Measurements from ENCODE around the gene CDC27. TPM values are rescaled to one million over a fixed set of nuclear protein-coding genes. Genes with fewer than 3 reads are reported as not detected.

Gene CDC27
- total RNA-seq, 2 donors from 2014 or later = 39.3 to 46.6 TPM

DNA sequence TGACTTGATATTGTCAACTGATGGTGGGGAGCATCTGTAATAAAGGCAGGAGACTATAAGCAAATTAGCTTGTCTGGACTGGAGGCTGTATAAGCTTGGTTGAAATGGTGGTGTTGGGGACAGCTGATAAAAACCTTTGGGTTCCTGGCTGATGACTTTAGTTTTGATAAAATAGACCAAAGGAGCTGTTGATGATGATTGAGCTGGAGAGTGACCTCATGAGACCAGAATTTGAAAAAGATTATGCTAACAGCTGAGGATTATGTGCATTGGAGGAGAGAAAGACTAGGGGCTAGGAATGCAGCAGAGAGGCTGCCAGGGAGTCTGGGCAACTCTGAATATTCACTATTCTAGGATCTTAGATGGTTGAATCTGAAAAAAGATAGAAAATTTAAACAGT is 8.7 kb upstream of the CDC27 start:
- DNase-seq (ENCODE audit: low spot score) = no peak
- Histone ChIP-seq H3K9me3 (no peaks in the 10 kb centered on the region), H3K4me1 (no peaks in the 10 kb centered on the region), H3K27me3 (no peaks in the 10 kb centered on the region), H3K36me3 (no peaks in the 10 kb centered on the region), H3K4me3 (no peak overlapping the region), H3K27ac (peak overlapping the region in 1 of 2 donors; percentile 15)
- TF ChIP-seq, protein P1, sequence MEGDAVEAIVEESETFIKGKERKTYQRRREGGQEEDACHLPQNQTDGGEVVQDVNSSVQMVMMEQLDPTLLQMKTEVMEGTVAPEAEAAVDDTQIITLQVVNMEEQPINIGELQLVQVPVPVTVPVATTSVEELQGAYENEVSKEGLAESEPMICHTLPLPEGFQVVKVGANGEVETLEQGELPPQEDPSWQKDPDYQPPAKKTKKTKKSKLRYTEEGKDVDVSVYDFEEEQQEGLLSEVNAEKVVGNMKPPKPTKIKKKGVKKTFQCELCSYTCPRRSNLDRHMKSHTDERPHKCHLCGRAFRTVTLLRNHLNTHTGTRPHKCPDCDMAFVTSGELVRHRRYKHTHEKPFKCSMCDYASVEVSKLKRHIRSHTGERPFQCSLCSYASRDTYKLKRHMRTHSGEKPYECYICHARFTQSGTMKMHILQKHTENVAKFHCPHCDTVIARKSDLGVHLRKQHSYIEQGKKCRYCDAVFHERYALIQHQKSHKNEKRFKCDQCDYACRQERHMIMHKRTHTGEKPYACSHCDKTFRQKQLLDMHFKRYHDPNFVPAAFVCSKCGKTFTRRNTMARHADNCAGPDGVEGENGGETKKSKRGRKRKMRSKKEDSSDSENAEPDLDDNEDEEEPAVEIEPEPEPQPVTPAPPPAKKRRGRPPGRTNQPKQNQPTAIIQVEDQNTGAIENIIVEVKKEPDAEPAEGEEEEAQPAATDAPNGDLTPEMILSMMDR (IDR thresholded peaks at IDR 0.05) = no peak

DNA sequence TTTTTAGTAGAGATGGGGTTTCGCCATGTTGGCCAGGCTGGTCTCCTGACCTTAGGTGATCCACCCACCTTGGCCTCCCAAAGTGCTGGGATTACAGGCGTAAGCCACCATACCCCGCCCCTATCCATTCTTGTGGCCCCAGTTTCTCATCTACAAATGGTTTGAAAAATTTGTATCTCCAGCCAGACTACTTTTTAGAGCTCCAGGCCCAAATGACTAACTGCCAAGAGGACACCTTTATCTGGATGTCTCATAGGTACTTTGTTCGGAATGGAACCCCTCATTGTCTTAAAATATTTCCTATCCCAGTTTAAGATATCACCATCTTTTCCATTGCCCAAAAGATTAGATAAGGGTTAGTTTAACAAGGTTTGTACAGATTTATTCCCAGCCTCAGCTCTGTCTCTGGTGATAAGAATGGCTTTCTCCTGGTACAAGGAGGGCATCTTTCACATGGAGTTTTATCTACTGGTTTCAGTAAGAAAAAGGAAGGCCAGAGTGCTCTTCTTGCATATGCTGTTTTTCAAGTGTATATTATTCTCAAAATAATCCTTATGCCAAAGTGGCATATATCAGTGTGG is 4.9 kb upstream of the CDC27 start:
- DNase-seq (ENCODE audit: low spot score) = no peak
- Histone ChIP-seq H3K27me3 (no peaks in the 10 kb centered on the region), H3K9me3 (no peaks in the 10 kb centered on the region), H3K4me1 (no peaks in the 10 kb centered on the region), H3K36me3 (no peaks in the 10 kb centered on the region), H3K27ac (no peak overlapping the region), H3K4me3 (no peak overlapping the region)
- TF ChIP-seq, protein P1 (IDR thresholded peaks at IDR 0.05) = no peak

- no peak overlapping the region for H3K4me3 ChIP-seq
These were observed 3.5 kb upstream of the CDC27 start for GRCh38 chr17:47192554-47192953.

DNA sequence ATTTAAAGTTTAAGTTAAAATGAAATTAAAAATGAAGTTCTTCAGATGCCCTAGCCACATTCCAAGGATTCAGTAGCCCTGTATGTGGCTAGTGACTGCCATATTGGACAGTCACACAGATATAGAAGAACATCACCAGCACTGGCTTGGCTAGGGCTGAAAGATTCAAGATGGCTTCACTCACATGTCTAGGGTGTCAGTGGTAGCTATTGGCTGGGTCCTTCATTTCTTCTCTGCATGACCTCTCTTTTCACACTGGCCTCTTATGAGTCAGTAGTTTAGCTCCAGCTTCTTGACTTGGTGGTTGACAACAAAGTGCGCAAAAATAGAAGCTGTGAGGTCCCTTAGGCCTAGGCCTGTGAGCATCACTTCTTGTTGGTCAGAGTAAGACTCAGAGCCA is 1.7 kb upstream of the CDC27 start:
- no peak for DNase-seq (ENCODE audit: low spot score)
- H3K27me3 ChIP-seq = no peaks in the 10 kb centered on the region
- H3K36me3 ChIP-seq = no peaks in the 10 kb centered on the region
- no peak overlapping the region for H3K27ac ChIP-seq
- no peak overlapping the region for H3K4me3 ChIP-seq
- H3K9me3 ChIP-seq = no peaks in the 10 kb centered on the region
- TF ChIP-seq, protein P1 (IDR thresholded peaks at IDR 0.05) = no peak
- peaks cover 0 to 24% of the 10 kb centered on the region in 2 donors for H3K4me1 ChIP-seq

More at GRCh38 chr17:47192554-47192953, 3.5 kb upstream of the CDC27 start:
- no peak overlapping the region for H3K27ac ChIP-seq
- H3K4me1 ChIP-seq = peaks cover 0 to 6% of the 10 kb centered on the region in 2 donors
- TF ChIP-seq, protein P1 (IDR thresholded peaks at IDR 0.05) = no peak
- no peaks in the 10 kb centered on the region for H3K9me3 ChIP-seq
- no peaks in the 10 kb centered on the region for H3K27me3 ChIP-seq
- H3K36me3 ChIP-seq = no peaks in the 10 kb centered on the region
- no peak for DNase-seq (ENCODE audit: low spot score)

- Histone ChIP-seq H3K4me3 (no peak overlapping the region), H3K27me3 (no peaks in the 10 kb centered on the region), H3K9me3 (no peaks in the 10 kb centered on the region), H3K27ac (no peak overlapping the region), H3K36me3 (no peaks in the 10 kb centered on the region), H3K4me1 (peaks cover 0 to 29% of the 10 kb centered on the region in 2 donors)
- TF ChIP-seq, protein P1 (IDR thresholded peaks at IDR 0.05) = no peak
- DNase-seq (ENCODE audit: low spot score) = no peak
These were observed 1.1 kb upstream of the CDC27 start for GRCh38 chr17:47190243-47190642.

DNA sequence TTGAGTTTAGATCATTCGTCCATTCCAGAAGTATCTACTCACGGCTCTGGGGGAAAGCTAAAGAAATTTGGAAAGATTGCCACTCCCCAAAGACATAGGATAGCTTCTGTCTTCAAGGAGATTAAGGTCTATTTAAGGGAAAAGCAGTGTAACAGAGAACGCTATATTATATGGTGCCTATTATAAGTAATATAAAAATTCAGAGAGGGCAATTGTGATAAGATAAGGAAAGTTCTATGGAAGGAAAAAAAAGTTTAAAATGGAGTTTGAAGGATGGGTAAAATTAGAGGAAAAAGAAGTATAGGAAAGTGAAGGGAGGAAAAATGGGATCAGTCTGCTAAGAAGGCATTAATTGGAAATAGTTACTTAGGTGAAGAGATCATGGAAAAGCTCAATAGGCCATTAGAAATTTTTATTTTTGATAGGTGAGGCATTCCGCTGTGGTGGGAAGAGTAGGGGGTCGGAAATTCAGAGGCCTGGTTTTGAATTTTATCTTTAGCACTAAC is 690 bp upstream of the CDC27 start:
- H3K4me3 ChIP-seq = peak overlapping the region; percentile 24 to 51
- peak overlapping the region; percentile 98 to 99 for H3K27ac ChIP-seq
- H3K4me1 ChIP-seq = peaks cover 0 to 32% of the 10 kb centered on the region in 2 donors
- TF ChIP-seq, protein P1 (IDR thresholded peaks at IDR 0.05) = no peak
- no peaks in the 10 kb centered on the region for H3K27me3 ChIP-seq
- no peak for DNase-seq (ENCODE audit: low spot score)
- H3K9me3 ChIP-seq = no peaks in the 10 kb centered on the region
- no peaks in the 10 kb centered on the region for H3K36me3 ChIP-seq
